Measurements from ENCODE around the gene OSGEP.

Gene OSGEP

DNA sequence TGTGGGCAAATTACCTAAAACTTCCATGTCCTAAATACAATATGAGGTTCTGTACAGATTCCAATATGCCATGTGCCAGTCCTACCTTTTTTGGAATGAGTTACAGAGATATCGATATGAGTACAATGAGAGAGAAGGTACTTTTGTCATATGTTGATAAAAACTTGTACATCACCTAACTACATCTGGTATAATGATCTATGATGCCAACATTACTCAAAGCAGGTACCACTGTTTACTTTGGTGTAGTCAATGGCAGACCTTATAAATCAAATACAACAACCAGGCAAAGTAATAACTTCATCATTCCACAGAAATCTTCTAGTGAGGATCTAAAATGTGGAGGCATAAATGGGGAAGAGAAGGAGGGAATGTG, 54.0 kb downstream of the OSGEP start:
- DNase-seq: no peak

DNA sequence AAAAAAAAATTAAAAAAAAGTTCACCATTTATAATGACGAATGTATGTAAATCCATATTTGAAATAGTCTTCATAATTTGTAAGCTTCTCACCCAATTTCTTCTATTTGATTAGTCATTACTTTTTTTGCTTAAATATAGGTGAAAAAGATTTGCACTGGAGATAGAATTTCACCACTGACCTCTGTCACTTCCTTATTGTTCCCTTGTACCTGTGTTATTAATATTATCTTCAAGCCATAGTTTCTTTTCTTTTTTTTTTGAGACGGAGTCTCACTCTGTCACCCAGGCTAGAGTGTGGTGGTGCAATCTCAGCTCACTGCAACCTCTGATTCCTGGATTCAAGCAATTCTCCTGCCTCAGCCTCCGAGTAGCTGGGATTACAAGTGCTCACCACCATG, 57.1 kb downstream of the OSGEP start:
- DNase-seq: no peak

Measured in anterior cingulate cortex (tissue), 58 donors.